Spleen (tissue), 7 donors: Measurements from ENCODE around the gene ZNF484.
"Not testable (repeated sequence)": the region's sequence is repeated elsewhere in the genome, so short reads cannot be mapped to it uniquely, and the experiment has no call there.

Experiments used
- CTCF ChIP-seq, 11 experiments: fragments of 200-600 bp in 7 of 11; fragments of 450-650 bp in 4 of 11; sonication (generic) in 4 of 11; IDR thresholded peaks in 8 of 11; conservative IDR thresholded peaks in 3 of 11; 1 replicate in 7 of 11; 2 replicates in 4 of 11; pipeline versions ENCODE4 v1.4.0 to v1.8.0; 2016 to 2021; ENCODE audit warnings: antibody characterized with exemption in 11 of 11, inconsistent platforms in 4 of 11, mild to moderate bottlenecking in 1 of 11
- POLR2A ChIP-seq, 3 donors: fragments of 450-650 bp; IDR thresholded peaks; one replicate each; pipeline ENCODE4 v1.5.1; 2017; ENCODE audit warnings: antibody characterized with exemption in 3 of 3, mild to moderate bottlenecking in 1 of 3
- POLR2AphosphoS5 ChIP-seq, 3 donors: sonication (generic); formaldehyde crosslinking; IDR thresholded peaks; one replicate each; pipeline ENCODE4 v1.5.1; 2017; ENCODE audit warnings: antibody characterized with exemption in 3 of 3
- donor health status: DM: no; HTN: no; CAD: no; lungs with moderate emphysema.
- donor health status: DM: no; HTN: no; CAD: no.
- donor health status: DM: no; HTN: no; CAD: no.

GRCh38 chr9:92893916-92894610 is 16.2 kb upstream of the ZNF484 start:
- TF ChIP-seq CTCF (IDR thresholded peaks at IDR 0.05 in 8 of 11, conservative IDR thresholded peaks at IDR 0.05 in 3 of 11); POLR2A (IDR thresholded peaks at IDR 0.05); POLR2AphosphoS5 (IDR thresholded peaks at IDR 0.05): not testable (repeated sequence)
